Measurements from ENCODE around the gene TPCN2.

TPCN2 gene

DNA sequence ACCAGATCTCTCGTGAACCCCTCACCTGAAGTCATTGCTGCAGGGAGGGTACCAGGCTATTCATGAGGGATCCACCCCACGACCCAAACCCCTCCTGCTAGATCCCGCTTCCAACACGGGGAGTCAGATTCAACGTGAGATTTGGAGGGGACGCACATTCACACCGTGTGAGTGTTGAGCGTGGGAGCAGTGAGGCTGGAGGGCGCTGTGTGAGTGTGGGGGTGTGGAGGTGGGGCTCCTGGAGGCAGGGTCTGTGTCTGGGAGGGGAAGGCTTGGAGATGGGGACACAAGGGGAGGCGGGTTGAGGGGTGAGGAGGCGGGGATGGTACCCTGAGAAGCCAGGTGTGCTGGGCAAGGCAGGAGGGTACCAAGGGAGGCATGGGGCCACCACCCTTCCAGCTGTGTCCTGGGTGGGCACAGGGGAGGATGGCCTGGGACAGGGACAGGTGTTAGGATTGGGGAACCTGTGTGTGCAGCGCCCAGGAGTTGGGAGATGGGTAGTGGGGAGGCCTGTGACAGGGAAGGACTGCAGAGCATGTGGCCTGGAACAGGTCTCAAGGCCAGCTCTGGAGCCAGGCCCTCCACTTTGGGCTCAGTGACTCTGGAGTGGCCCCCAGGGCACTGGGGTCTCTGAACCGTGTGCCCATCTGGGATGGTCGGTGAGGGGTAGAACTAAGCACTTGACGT lies 13.6 kb downstream of the TPCN2 start:
- no peak overlapping the region for H3K9ac ChIP-seq
- no peaks in the 10 kb centered on the region for H3K27me3 ChIP-seq (ENCODE audit: control insufficient read depth, insufficient read depth, low read length)
- H2AFZ ChIP-seq = no peak overlapping the region
- no peak overlapping the region for H3K27ac ChIP-seq
- no peaks in the 10 kb centered on the region for H3K36me3 ChIP-seq (ENCODE audit: control insufficient read depth, insufficient read depth, low read length)
- H3K4me1 ChIP-seq = no peaks in the 10 kb centered on the region
- H3K4me3 ChIP-seq (ENCODE audit: low read depth, low read length) = no peak overlapping the region
- no peak overlapping the region for H3K4me2 ChIP-seq (ENCODE audit: low read length)
- no peaks in the 10 kb centered on the region for H3K79me2 ChIP-seq
- TF ChIP-seq, protein P1, sequence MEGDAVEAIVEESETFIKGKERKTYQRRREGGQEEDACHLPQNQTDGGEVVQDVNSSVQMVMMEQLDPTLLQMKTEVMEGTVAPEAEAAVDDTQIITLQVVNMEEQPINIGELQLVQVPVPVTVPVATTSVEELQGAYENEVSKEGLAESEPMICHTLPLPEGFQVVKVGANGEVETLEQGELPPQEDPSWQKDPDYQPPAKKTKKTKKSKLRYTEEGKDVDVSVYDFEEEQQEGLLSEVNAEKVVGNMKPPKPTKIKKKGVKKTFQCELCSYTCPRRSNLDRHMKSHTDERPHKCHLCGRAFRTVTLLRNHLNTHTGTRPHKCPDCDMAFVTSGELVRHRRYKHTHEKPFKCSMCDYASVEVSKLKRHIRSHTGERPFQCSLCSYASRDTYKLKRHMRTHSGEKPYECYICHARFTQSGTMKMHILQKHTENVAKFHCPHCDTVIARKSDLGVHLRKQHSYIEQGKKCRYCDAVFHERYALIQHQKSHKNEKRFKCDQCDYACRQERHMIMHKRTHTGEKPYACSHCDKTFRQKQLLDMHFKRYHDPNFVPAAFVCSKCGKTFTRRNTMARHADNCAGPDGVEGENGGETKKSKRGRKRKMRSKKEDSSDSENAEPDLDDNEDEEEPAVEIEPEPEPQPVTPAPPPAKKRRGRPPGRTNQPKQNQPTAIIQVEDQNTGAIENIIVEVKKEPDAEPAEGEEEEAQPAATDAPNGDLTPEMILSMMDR (IDR thresholded peaks at IDR 0.05) = no peak
- no peaks in the 10 kb centered on the region for H3K9me3 ChIP-seq (ENCODE audit: control insufficient read depth, low read length)

GRCh38 chr11:69062873-69063651 lies 14.3 kb downstream of the TPCN2 start:
- Histone ChIP-seq H3K27ac (no peak overlapping the region), H3K4me1 (no peaks in the 10 kb centered on the region), H3K36me3 (ENCODE audit: control insufficient read depth, insufficient read depth, low read length) (no peaks in the 10 kb centered on the region), H3K9ac (no peak overlapping the region), H3K27me3 (ENCODE audit: control insufficient read depth, insufficient read depth, low read length) (no peaks in the 10 kb centered on the region), H3K4me3 (ENCODE audit: low read depth, low read length) (no peak overlapping the region), H3K9me3 (ENCODE audit: control insufficient read depth, low read length) (no peaks in the 10 kb centered on the region), H3K79me2 (no peaks in the 10 kb centered on the region), H2AFZ (no peak overlapping the region), H3K4me2 (ENCODE audit: low read length) (no peak overlapping the region)
- TF ChIP-seq, protein P1 (IDR thresholded peaks at IDR 0.05) = no peak

GRCh38 chr11:69063652-69064260 lies 15.0 kb downstream of the TPCN2 start:
- Histone ChIP-seq H3K9ac (no peak overlapping the region), H3K27me3 (ENCODE audit: control insufficient read depth, insufficient read depth, low read length) (no peaks in the 10 kb centered on the region), H3K27ac (no peak overlapping the region), H2AFZ (no peak overlapping the region), H3K4me3 (ENCODE audit: low read depth, low read length) (no peak overlapping the region), H3K4me1 (no peaks in the 10 kb centered on the region), H3K36me3 (ENCODE audit: control insufficient read depth, insufficient read depth, low read length) (no peaks in the 10 kb centered on the region), H3K4me2 (ENCODE audit: low read length) (no peak overlapping the region), H3K9me3 (ENCODE audit: control insufficient read depth, low read length) (no peaks in the 10 kb centered on the region), H3K79me2 (no peaks in the 10 kb centered on the region)
- TF ChIP-seq, protein P1 (IDR thresholded peaks at IDR 0.05) = no peak

DNA sequence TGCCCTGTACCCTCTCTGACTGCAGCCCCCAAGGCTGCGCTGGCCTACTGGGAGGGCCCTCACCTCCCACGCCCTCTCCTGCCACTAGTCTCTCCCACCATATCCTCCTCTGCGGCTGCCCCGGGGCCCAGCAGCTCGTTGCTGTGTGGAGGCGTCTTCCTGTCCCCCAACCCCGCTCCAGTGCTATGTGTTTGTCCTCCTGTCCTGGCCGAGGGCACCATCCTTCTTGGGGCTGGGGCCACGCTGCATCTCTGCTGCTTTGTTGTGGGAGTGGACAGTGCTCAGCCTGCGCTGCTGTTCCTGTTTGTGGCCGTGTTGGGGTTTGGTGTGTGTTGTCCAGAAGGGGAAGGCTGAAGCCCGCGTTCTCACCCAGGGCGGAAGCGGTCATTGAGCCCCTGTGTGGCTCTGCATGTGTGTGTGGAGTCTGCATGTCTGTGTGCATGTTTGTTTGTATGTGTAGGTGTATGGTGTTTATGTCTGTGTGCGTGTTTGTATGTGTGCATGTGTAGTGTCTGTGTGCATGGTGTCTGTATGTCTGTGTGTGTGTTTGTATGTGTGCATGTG lies 15.7 kb downstream of the TPCN2 start:
- no peak overlapping the region for H3K27ac ChIP-seq
- no peak overlapping the region for H2AFZ ChIP-seq
- no peaks in the 10 kb centered on the region for H3K9me3 ChIP-seq (ENCODE audit: control insufficient read depth, low read length)
- H3K36me3 ChIP-seq (ENCODE audit: control insufficient read depth, insufficient read depth, low read length) = no peaks in the 10 kb centered on the region
- H3K27me3 ChIP-seq (ENCODE audit: control insufficient read depth, insufficient read depth, low read length) = no peaks in the 10 kb centered on the region
- no peaks in the 10 kb centered on the region for H3K4me1 ChIP-seq
- no peaks in the 10 kb centered on the region for H3K79me2 ChIP-seq
- no peak overlapping the region for H3K4me3 ChIP-seq (ENCODE audit: low read depth, low read length)
- no peak overlapping the region for H3K4me2 ChIP-seq (ENCODE audit: low read length)
- TF ChIP-seq, protein P1 (IDR thresholded peaks at IDR 0.05) = no peak
- H3K9ac ChIP-seq = no peak overlapping the region
